Endodermal cell (in vitro differentiated cells): Measurements from ENCODE around the gene ZNF740. TPM values are rescaled to one million over a fixed set of nuclear protein-coding genes. Genes with fewer than 3 reads are reported as not detected.
A peak's percentile ranks its signal among the peaks of the same experiment; 100 is the strongest.

Source experiments
- DNase-seq: peaks from one replicate; pipeline ENCODE4 v3.0.0-alpha.2; 2017
- H3K27ac ChIP-seq: 2 replicates; pipeline ENCODE4 v1.5.1; 2013; ENCODE audit warnings: mild to moderate bottlenecking, low read depth, low read length, moderate library complexity
- H3K27me3 ChIP-seq: 2 replicates; pipeline ENCODE4 v1.6.1; 2013; ENCODE audit warnings: mild to moderate bottlenecking, low read length, moderate library complexity; ENCODE audit not compliant: insufficient read depth, control insufficient read depth, poor library complexity, severe bottlenecking
- H3K36me3 ChIP-seq: 2 replicates; pipeline ENCODE4 v1.7.0; 2013; ENCODE audit warnings: mild to moderate bottlenecking, low read length, moderate library complexity; ENCODE audit not compliant: control insufficient read depth, insufficient read depth
- H3K4me1 ChIP-seq: one replicate; pipeline ENCODE4 v1.7.0; 2013; ENCODE audit warnings: low read length; ENCODE audit not compliant: control insufficient read depth, insufficient read depth
- H3K4me3 ChIP-seq: 2 replicates; pipeline ENCODE4 v1.5.1; 2013; ENCODE audit warnings: mild to moderate bottlenecking, low read length, moderate library complexity
- H3K9ac ChIP-seq: 2 replicates; pipeline ENCODE4 v1.6.1; 2013; ENCODE audit warnings: mild to moderate bottlenecking, low read length, moderate library complexity; ENCODE audit not compliant: poor library complexity, severe bottlenecking; ENCODE audit errors: extremely low read depth
- H3K9me3 ChIP-seq: 2 replicates; pipeline ENCODE4 v1.6.1; 2013; ENCODE audit warnings: mild to moderate bottlenecking, low read length, moderate library complexity; ENCODE audit not compliant: control insufficient read depth
- H3K27ac Mint-ChIP-seq: 2 replicates; pipeline ENCODE4 v1.8.0; 2020; ENCODE audit warnings: mixed read lengths
- H3K27me3 Mint-ChIP-seq: 2 replicates; pipeline ENCODE4 v1.8.0; 2021; ENCODE audit warnings: mild to moderate bottlenecking, mixed read lengths; ENCODE audit not compliant: insufficient read depth
- H3K36me3 Mint-ChIP-seq: 2 replicates; pipeline ENCODE4 v1.8.0; 2020; ENCODE audit warnings: low read depth, mixed read lengths
- H3K4me1 Mint-ChIP-seq: 2 replicates; pipeline ENCODE4 v1.8.0; 2020; ENCODE audit warnings: mixed read lengths
- H3K4me3 Mint-ChIP-seq: 2 replicates; pipeline ENCODE4 v1.8.0; 2020; ENCODE audit warnings: mild to moderate bottlenecking, moderate library complexity, mixed read lengths
- H3K9me3 Mint-ChIP-seq: 2 replicates; pipeline ENCODE4 v1.8.0; 2020; ENCODE audit warnings: mild to moderate bottlenecking, mixed read lengths
- WGBS, 2 experiments: methylation state at CpG; one replicate each; pipeline versions ENCODE4 v1.1.5 to v1.1.7; 2013; ENCODE audit warnings: missing lambda C conversion rate in 2 of 2, mixed read lengths in 1 of 2; ENCODE audit not compliant: insufficient coverage in 1 of 2, insufficient read length in 1 of 2; 5-methylcytosine and 5-hydroxymethylcytosine counted together
- total RNA-seq, 2 donors: library from RNA; stranded (reverse); fragmentation: NEBNext Ultra II Directional in 1 of 2; extraction: Animal tissue kit (Norgen Biotek cat#: 25700) in 1 of 2; gene quantifications; 2 replicates in 1 of 2; 3 replicates in 1 of 2; pipeline ENCODE4 v1.2.1, GENCODE V29; 2021
- TF ChIP-seq, protein P1 (sequence below): fragments of 200-600 bp; sonication (generic); conservative IDR thresholded peaks from 2 replicates; pipeline ENCODE4 v1.5.0; 2021; ENCODE audit warnings: antibody characterized with exemption, mild to moderate bottlenecking

The ZNF740 gene
- total RNA-seq, 2 donors from 2014 or later, result 54.0 to 54.6 TPM

DNA sequence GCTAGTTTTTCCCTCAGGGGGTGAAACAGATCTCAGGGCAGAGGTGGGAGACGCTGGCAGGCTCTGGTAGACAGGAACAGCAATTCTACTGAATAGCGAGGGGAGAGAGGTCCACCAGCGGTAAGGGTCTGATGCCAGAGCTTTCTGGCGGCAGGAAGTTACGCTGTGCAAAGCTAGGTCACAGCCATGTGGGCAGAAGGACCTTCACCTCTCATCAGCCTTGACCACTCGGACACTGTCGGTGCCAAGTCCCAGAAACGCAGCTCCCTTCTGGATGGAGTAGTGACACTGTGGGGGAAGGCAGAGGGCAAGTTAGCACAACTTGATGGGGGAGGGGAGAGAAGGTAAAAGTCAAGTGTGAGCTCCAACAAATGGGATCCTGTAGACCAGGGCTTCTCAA, 10.3 kb upstream of the ZNF740 start:
- Histone ChIP-seq H3K9me3 (no peaks in the 10 kb centered on the region), H3K4me1 (no peaks in the 10 kb centered on the region), H3K27me3 (no peaks in the 10 kb centered on the region), H3K36me3 (peaks cover 6% of the 10 kb centered on the region), H3K9ac (no peak overlapping the region), H3K4me3 (no peak overlapping the region), H3K27ac (no peak overlapping the region)
- TF ChIP-seq, protein P1, sequence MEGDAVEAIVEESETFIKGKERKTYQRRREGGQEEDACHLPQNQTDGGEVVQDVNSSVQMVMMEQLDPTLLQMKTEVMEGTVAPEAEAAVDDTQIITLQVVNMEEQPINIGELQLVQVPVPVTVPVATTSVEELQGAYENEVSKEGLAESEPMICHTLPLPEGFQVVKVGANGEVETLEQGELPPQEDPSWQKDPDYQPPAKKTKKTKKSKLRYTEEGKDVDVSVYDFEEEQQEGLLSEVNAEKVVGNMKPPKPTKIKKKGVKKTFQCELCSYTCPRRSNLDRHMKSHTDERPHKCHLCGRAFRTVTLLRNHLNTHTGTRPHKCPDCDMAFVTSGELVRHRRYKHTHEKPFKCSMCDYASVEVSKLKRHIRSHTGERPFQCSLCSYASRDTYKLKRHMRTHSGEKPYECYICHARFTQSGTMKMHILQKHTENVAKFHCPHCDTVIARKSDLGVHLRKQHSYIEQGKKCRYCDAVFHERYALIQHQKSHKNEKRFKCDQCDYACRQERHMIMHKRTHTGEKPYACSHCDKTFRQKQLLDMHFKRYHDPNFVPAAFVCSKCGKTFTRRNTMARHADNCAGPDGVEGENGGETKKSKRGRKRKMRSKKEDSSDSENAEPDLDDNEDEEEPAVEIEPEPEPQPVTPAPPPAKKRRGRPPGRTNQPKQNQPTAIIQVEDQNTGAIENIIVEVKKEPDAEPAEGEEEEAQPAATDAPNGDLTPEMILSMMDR, result no peak
- Mint-ChIP-seq H3K9me3 (no peaks in the 10 kb centered on the region), H3K27ac (no peak overlapping the region), H3K4me1 (peaks cover 19% of the 10 kb centered on the region), H3K36me3 (peaks cover 12% of the 10 kb centered on the region), H3K27me3 (peaks cover 68% of the 10 kb centered on the region), H3K4me3 (no peak overlapping the region)
- peak; percentile 44 for DNase-seq
- 90 to 91% methylated on average over 2 to 8 of the region's 8 CpGs for WGBS, 2 experiments

DNA sequence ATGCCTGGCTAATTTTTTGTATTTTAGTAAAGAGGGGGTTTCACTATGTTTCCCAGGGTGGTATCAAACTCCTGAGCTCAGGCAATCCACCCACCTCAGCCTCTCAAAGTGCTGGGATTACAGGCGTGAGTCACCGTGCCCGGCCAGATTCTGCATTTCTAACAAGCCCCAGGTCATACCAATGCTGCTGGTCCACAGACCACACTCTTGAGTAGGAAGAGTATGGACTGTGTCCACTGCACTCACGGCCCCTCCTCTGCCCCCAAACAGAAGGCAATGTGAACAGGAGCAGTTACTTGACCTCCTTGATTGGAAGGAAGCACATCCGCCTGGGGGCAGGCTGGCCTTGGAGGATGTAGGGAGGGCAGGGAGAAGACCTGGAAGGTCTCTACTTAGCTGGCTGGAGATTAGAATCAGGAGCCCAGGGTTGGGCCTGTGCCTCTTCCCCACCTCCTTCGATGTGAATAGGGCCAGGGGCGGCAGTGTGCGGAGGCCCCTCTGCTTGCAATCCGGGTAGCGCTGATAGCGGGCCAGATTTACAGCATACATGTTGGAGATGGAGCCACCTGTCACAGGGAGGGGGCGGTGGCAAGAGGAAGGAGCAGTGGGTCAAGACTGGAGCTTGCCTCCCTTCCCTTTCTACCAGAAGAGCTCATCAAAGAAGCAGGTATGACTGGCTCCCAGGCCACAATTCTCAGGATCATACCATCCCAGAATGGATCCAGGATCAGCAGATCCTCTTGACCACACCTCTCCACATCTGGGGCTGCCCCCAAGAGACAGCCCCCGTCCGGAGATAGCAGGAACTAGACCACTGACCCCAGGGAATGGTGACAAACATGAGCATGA, 9.4 kb upstream of the ZNF740 start:
- Histone ChIP-seq H3K36me3 (peaks cover under 1% of the 10 kb centered on the region), H3K27ac (no peak overlapping the region), H3K4me1 (peaks cover 4% of the 10 kb centered on the region), H3K4me3 (no peak overlapping the region), H3K9ac (no peak overlapping the region), H3K27me3 (no peaks in the 10 kb centered on the region), H3K9me3 (no peaks in the 10 kb centered on the region)
- peak; percentile 41 for DNase-seq
- no peaks in the 10 kb centered on the region for H3K9me3 Mint-ChIP-seq
- H3K4me1 Mint-ChIP-seq, result peaks cover 27% of the 10 kb centered on the region
- H3K36me3 Mint-ChIP-seq, result peaks cover 12% of the 10 kb centered on the region
- H3K4me3 Mint-ChIP-seq, result no peak overlapping the region
- H3K27me3 Mint-ChIP-seq, result peaks cover 67% of the 10 kb centered on the region
- TF ChIP-seq, protein P1, result no peak
- WGBS, 2 experiments, result 95 to 100% methylated on average over 6 to 14 of the region's 14 CpGs
- H3K27ac Mint-ChIP-seq, result no peak overlapping the region

DNA sequence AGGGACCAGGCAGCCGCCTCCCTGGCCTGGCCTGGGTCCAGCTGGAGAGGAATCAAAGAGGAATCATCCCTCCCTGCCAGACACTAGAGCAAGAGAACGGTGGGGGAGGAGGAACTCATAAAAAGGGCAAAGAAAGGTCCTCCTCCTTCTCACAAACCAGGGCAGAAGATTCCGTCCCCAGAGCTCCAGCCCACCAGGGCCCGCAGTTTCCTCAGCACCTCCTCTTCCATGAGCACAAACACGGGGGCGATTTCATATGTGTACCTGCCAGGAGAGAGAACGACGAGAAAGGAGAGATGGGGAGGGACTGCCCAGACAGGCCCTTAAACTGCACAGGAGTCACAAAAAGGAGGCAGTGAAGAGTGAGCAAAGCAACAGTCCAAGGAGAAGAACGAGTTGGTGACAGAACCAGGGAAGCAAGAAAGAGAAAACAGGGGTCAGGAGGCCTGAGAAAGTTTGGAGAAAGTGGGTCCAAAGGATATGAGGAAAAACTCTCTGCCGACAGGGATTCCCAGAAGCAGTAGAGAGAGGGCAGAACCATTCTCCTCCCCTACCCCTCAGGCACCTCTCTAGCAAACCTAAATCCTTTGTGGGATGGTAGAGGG, 8.7 kb upstream of the ZNF740 start:
- no peaks in the 10 kb centered on the region for H3K9me3 ChIP-seq
- Mint-ChIP-seq H3K9me3 (no peaks in the 10 kb centered on the region), H3K27ac (no peak overlapping the region), H3K4me3 (no peak overlapping the region), H3K27me3 (peaks cover 61% of the 10 kb centered on the region), H3K36me3 (peaks cover 10% of the 10 kb centered on the region), H3K4me1 (peaks cover 27% of the 10 kb centered on the region)
- peak; percentile 29 for DNase-seq
- no peaks in the 10 kb centered on the region for H3K27me3 ChIP-seq
- no peak overlapping the region for H3K27ac ChIP-seq
- no peaks in the 10 kb centered on the region for H3K36me3 ChIP-seq
- H3K4me1 ChIP-seq, result peaks cover 4% of the 10 kb centered on the region
- no peak overlapping the region for H3K9ac ChIP-seq
- TF ChIP-seq, protein P1, result no peak
- H3K4me3 ChIP-seq, result no peak overlapping the region
- 89 to 90% methylated on average over 6 to 9 of the region's 10 CpGs for WGBS, 2 experiments
